GM19328 (cell line): ENCODE data around the gene CACNA1D.

ENCODE experiments used
- ATAC-seq: cut with Tn5 transposase; IDR thresholded peaks from one replicate; pipeline ENCODE4 v1.9.1; 2021; ENCODE audit warnings: mild to moderate bottlenecking, moderate library complexity; ENCODE audit not compliant: unreplicated experiment

Gene CACNA1D

DNA sequence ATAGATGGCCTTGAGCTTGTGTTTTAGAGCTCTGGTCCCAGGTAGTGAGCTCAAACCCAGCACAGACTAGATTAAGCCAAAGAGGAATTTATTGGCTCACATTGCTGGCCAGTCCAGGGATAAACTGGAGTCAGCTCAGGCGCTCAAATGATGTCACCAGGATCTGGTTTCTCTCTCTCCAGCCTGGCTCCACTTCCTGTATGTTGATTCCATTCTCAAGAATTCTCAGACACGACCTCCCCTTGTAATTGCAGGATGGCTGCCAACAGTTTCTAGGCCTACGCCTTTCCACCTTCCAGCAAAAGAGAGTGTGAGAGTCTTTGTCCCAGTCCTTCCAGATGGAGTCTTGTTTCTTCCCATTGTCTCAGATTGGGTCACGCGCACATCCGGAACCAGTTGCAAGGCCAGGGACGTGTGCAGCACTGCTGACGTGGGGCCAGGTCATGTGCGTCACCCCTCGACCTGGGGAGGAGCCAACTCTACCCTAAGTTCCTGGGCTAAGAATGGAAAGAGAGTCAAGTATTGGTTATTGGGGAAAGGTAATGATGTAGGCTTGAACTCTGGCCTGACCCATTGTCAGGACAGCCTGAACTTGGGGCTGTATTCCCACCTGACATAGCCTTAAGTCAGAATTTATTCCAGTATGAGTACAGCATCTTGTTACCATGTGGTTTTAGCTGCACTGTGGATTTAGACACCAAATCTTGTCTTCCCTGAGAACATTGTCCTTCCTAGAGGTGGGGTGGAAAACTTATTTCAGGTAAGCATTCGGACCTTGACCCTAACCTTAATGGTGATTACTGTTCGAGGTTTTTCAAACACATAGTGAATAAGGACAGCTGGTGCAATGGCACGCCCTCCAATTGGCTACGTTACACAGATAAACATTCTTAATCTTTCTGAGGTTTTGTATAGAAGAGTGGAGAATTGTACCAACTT is 31.6 kb downstream of the CACNA1D start:
- ATAC-seq = no peak

DNA sequence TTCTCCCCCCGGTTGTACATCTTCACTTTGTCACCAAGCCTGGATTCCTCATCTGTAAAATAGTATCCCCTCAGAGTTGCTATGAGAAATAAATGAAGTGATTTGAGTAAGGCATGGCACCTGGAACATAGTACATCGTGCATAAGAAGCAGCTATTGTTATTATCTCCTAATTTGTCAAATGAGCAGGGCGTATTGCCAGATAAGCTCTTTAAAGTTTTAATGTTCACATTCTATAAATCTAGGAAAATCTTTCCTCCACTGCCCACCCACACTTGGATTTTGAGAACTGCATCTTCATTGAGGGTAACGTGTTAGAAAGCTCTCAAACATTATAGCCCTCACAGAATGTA is 32.3 kb downstream of the CACNA1D start:
- no peak for ATAC-seq

DNA sequence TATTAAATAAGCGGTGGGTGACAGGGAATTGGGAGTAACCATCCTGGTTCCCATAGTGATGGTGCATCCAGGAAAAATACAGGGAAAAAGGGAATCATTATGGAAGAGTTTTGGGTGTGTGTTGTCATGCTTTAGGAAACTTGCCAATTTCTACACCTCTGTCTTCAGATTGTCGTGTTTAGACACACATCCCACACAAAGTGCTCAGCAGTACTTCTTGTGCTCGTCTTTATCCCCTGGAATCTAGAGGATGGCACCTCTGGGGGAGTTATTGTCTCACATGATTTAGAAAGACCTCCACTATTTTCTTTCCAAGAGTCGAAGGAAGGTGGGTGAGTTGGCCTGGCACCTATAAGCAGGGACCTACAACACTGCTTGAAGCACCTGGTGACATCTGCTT is 35.8 kb downstream of the CACNA1D start:
- no peak for ATAC-seq

DNA sequence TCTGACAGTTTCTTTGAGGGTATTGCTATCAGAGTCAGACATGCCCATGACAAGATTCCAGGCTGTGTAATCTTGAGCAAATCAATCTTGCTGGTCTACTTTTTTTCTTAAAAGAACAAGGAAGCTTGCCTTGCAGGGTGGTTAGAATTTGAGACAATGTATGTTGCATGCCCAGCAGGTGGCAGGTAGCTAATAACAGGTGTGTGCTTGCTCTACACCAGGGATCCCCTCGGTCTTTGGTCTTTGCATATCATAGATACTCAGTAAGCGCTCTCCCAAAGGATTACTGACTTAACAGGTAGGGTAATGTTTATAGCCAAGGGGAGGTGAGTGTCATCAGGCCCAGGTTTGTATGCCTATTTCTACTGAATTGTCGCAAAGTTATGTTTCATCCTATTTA is 37.3 kb downstream of the CACNA1D start:
- no peak for ATAC-seq

DNA sequence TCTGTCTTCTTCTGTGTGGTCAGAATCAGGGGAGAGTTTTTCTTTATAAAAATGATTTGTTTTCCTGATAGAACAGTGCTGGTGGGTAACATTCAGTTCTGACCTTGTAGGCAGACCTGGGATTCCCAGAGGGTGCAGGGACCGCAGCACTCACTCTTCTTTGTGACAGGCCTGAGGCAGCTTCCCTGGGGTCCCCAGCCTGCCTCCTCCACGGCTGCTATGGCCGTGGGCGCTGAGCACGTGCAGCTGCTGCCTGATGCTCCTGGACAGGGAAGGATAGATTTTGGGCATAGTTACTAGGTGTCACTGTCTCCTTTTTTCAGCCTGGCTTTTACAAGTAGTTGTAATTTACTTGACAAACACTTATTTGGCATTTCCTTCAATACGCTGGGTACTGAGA is 39.1 kb downstream of the CACNA1D start:
- no peak for ATAC-seq

DNA sequence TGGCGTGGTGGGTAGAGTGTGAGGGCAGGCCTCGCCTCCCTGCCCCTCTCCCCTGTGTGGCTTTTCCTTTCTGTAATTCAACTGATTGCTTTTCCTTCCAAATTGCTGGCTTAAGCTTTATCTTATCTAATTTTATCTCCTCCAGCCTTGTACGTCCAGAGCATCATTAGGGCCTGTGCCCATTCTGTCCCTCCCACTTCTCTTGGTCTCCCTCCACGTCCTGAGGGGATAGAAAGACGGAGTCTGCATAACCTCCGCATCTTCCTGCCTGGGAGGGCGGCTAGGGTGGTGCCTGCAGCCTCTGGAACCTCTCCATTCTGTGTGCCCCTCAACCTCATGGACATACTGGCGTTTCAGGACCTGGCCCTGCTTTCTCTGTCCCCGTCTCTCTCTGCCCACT is 39.8 kb downstream of the CACNA1D start:
- ATAC-seq = no peak

DNA sequence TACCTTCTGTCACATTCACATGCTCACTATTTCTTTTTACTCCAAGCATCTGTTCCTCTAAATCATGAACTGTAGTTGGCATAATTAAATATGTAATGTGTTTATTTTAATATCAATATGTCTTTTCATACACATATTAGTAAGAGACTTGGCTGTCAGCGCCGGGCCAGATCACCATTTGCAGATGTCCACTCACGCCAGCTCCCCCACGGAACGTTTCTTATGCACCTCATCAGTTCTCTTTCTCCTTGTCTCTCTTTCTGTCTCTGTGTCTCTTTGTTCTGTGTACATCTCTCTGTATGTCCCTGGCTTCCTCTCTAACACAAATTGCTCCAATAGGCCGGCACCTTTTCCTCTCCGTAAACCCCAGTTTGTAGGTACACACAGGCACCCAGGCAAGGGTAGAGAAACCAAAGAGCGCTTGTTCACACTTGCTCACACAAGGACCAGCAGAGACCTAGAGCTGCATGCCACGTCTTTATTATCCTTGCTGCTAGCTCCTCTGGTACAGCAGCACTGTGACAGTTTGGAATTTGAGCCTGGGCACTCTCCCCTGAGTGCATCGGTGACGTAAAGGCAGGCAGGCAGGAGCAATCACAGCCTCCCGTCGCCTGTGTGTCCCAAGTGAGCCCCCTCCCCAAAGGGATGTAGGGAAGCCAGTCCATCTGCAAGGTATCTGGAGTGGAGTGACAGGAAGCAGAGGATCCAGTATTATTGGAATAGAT is 40.4 kb downstream of the CACNA1D start:
- no peak for ATAC-seq

DNA sequence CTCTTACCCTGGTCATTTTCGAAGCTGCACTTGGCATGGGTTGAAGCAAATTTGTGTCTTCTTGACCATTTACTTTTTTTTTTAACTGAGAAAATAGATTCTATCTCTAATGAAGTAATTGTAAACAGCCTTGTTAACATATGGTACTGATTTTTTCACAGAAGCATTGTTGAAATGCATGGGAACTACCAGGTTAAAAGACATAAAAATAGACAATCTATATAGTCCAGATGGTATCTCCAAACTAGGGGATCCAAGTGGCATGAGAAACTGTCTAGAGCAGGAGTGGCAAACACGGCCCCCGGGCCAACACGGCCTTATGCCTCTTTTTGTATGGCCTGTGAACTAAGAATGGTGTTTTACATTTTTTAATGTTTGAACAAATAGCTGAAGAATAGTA is 41.9 kb downstream of the CACNA1D start:
- ATAC-seq = no peak

DNA sequence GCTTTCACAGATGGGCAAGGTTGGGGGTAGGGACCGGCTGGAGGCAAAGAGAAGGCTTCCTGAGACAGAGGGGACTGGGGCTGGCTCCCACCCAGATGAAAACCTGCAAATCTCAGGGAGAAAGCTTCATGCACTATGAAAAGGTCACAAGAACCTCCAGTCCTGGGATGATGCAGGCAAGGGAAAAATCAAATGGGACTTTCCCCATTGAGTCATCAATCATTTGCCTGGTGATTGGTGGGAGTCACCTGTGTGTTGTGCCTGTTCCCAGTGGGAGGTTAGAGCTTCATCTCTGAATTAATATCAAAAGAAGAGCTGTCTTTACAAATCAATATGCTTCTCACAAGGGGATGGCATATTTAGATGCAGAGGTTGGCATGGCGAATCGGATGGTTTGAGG is 49.9 kb downstream of the CACNA1D start:
- no peak for ATAC-seq

DNA sequence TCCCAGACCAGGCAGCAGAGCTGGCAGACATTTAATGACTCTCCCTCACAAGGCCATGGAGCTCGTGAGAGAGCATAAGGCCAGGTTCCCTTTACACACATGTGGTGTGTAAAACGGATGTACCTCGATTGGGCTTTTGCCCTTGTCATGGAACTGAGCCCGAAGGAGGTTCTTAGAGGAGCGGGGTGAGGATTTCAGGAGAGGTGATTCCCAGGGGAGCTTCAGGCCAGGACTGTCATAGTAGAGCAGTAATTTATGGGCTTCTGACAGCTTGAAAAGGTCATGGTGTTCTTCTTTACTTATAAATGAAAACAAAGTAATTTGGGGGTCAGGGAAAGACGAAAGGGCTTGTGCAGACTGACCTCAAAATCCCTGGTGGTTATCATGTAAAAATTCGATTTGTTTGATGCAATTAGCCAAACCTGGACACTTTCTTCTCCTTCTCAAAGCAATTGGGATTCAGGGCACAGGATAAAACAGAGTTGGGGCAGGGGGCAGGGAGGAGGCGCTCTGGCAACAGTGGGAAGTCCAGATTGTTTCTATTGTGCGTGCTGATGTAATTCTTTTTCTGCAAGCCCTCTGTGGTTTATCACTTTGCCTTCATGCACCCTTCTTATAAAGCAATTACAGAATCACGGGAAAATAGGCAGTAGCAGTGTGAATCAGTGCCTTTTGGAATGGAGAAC is 51.0 kb downstream of the CACNA1D start:
- no peak for ATAC-seq

DNA sequence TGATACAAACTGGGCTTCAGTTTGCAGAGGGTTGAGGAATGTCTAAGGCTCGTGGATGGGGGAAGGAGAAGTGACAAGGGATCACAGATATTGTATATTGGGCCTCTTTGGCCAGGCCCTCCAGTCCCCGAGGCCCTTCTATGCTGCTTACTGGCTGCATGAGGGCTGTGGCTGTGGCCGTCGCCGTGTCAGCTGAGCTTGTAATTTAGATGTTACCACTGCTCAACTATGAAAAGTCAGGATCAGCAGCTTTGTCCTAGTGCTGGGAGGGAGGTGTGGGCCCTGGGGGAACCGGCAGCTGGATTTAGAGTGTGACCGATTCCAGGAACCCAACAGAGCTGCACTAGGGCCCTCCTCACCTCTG is 51.6 kb downstream of the CACNA1D start:
- no peak for ATAC-seq

DNA sequence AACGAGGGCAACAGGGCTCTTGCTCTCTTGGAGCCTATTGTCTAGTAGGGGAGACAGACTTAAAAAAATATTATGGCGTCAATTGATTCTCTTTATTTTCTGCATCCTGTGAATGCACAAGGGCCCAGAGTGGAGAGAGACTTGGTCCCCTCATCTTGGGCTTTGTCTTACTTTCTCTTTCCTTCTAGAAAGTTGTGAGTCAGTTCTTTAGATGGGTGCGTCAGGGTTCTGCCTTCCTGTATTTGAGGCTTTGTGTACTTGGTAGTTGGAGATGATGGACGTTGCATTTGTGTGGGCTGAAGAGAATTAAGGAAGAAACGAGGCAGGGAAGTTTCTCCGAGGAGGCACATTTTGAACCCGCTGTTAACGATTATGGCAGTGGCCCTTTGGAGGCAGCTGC is 52.9 kb downstream of the CACNA1D start:
- ATAC-seq = no peak

DNA sequence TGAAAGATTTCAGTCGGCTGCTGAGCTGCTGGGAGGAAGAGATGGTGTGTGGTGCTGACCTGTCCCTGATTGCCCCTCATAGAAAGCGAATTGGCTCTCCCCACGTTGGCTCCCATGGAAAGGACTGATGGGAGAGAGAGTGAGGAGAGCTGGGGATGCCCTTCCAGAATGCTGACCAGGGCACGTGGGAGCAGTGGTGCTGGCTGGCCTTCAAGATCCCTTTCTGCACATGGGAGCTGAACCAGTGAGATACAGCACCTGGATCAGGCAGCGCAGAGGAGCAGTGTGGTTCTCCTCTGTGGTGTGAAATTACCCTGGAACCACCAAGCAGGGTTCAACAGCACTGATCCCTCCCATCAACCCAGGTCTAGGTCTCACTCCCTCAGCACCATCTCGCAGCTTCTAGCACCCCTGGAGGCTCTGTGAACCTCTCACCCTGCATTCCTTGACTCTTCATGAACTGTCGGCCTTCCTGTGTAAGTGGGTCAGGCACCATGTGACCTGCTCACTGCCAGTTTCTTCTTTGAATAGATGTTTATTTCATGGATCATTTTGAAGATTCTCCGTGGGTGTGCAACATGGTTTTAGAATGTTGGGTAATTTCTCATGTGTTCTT is 55.7 kb downstream of the CACNA1D start:
- ATAC-seq = no peak

DNA sequence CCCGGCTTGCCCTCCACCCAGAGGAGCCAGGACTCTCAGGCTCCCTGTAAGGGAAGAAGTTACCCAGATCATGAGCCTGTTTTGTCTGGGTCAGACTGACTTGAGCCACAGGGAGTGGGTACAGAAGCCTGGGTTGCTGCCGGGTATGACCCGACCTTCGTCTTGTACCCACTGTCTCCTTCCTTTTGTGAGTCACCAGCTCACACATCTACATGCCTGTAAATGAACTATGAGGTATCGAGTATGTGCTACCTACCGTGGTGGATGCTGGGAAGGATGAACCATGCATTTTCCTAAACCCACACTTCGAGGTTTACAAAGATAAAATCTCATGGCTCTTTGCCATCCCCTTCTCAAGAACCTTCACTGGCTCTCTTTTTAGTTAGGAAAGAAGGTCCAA is 56.9 kb downstream of the CACNA1D start:
- no peak for ATAC-seq

DNA sequence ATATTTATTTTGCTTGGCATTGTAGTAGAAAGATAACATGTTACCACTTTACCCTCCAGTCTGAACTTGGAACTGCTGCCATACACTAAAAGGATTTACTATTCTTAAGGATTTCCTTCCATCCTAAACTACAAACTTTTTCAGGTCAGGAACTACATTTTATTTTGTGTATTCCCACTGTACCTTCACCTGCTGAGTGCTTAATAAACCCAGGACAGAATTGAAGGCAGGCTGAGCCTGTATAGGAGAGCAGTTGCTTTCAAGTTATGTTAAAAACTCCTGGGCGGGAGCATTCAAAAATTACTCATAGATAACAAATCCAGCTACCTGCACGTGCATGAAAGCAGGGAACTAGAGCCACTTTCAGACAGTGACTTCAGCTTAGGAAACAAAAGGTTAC is 58.3 kb downstream of the CACNA1D start:
- no peak for ATAC-seq

DNA sequence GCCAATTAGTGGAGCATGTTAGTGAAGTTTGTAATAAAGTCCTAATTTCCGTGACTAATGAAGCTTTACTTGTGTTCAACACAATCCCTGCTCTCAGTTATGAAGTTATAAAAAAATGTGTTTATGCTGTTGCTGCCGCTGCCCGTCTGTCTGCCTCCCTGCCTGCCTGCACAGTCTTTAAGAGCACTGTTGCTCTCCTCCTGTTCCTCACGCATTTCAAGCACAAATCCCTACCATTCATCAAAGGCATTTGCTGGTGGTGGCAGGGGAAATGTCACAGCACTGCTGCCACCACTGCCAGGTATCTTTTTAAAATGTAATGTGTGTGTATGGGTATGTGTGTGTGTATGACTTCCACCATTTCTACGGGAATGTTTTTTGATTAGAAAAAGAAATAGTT is 58.8 kb downstream of the CACNA1D start:
- no peak for ATAC-seq

DNA sequence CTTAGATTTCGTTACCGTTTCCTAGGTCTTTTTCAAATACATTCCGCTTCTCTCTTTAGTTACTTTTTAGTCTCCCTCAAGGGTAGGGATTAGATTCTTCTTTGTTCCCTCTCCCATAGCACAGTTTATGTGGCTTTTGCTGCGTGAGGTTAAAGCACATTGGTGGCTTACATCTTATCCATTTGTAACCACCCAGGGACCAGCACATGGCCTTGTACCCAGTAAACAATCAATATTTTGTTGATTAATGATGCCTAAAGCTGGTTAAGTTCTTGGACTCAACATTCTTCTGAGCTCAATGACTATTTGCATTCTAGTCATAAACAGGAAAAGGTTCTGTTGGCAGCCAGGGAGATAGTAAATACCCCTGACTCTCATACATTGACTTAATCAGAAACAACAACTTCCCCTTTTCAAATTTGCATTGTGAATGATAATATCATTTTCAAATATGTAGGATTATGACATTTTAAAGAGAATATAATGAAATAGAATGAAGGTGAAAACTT is 60.2 kb downstream of the CACNA1D start:
- peak; percentile 65 for ATAC-seq

DNA sequence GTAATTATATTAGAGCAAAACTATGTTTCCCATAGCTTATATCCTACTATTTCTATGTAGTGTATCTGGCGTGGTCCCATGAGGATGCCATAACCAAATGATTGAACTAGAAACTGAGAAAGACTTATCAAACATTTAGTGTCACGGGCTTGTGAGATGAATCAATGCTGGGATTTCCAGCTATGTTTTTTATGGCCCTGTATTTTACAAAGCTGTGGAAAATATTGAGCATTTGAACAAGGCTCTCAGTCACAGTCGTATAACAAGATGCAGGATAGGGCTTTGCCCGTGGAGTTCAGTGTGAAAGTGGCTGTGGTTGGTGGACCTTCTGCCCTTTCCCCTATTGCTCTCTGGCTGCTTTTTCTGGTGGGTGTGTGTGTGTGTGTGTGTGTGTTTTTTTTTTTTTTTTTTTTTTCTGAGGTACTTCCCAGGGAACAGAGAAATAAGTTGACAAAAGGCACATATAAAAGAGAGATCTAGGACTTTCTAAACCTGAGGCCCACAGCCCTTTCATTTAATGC is 60.7 kb downstream of the CACNA1D start:
- peak; percentile 46 for ATAC-seq

DNA sequence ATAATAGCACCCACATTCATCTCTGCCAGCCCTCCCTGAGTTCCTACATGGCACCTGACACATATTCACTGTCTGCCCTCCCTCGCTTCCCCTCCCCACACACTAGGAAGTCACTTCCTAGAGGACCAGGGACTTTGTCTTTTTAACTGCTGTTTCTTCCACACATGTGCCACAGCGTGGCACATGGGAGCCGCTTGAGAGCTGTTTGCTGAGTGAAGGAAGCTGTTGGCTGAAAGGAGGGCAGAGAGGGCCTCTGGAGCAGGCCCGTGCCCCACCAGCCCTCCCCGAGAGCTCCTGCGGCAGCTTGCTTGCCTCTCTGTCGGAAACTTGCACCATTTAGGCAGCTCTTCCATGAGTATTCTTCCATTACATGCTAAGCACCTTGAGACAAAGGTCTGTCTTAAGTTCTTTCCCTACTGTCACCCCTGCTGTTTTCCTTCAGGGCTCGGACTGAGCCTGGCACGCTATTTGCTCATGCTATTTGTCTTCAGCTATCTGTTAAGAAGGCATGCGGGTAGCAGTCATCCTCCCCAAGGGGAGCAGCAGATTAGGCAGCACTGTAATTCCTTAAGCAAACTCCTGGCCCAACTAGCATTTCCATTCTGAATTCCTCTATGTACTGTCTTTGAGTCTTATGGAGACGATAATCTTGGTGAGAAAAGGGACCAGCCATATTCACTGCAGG is 72.2 kb downstream of the CACNA1D start:
- ATAC-seq = no peak

DNA sequence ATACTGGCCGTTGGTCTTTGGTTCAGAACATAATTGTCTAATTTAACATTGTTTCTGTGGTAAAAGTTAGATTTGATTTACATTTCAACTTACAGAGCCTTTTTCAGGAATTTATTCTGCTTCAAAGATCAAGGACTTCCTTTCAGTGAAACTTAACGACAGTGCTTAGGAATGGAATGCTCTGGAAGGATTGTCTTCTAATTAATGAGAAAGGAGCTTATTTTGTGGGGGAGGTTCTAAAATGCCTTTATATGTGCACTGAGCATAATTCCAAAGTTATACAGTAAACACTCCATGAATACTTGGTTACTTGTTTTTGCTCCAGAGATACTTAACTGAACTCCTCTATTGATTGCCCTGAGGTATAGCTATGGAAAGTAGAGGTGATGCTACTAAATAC is 75.7 kb downstream of the CACNA1D start:
- no peak for ATAC-seq
